HEK293T (cell line): ENCODE results near the gene DUS3L.

Experiments used
- CTCF ChIA-PET: fragments of 350-600 bp; formaldehyde crosslinking; extraction: SDS; loops from one replicate; lab custom pipeline; 2021; ENCODE audit warnings: antibody characterized with exemption, inconsistent platforms; lab: Yijun Ruan, JAX
- POLR2A ChIA-PET: fragments of 350-600 bp; formaldehyde crosslinking; extraction: SDS; loops from one replicate; lab custom pipeline; 2020; ENCODE audit warnings: antibody characterized with exemption, inconsistent platforms; lab: Yijun Ruan, JAX
- DNase-seq: peaks from one replicate; pipeline ENCODE4 v3.0.0; 2012; ENCODE audit warnings: mixed read lengths; ENCODE audit errors: extremely low spot score
- ARNT ChIP-seq: fragments of 450-650 bp; IDR thresholded peaks from 2 replicates; pipeline ENCODE4 v1.6.1; 2017; ENCODE audit warnings: mild to moderate bottlenecking
- BHLHE40 ChIP-seq: fragments of 450-650 bp; IDR thresholded peaks from 2 replicates; pipeline ENCODE4 v1.6.1; 2016; ENCODE audit warnings: mild to moderate bottlenecking, moderate library complexity, borderline replicate concordance
- CTBP1 ChIP-seq: fragments of 450-650 bp; IDR thresholded peaks from 2 replicates; pipeline ENCODE4 v1.6.1; 2016; ENCODE audit warnings: borderline replicate concordance
- ELF4 ChIP-seq: fragments of 450-650 bp; IDR thresholded peaks from 2 replicates; pipeline ENCODE4 v1.6.1; 2017; ENCODE audit warnings: antibody characterized with exemption
- FOXA1 ChIP-seq: fragments of 450-650 bp; IDR thresholded peaks from 2 replicates; pipeline ENCODE4 v1.6.1; 2016; ENCODE audit warnings: mild to moderate bottlenecking
- FOXK2 ChIP-seq: fragments of 450-650 bp; IDR thresholded peaks from 2 replicates; pipeline ENCODE4 v1.6.1; 2016; ENCODE audit warnings: mild to moderate bottlenecking
- FOXM1 ChIP-seq: fragments of 450-650 bp; IDR thresholded peaks from 2 replicates; pipeline ENCODE4 v1.6.1; 2017; ENCODE audit warnings: mild to moderate bottlenecking, borderline replicate concordance
- HDGF ChIP-seq: fragments of 450-650 bp; IDR thresholded peaks from 2 replicates; pipeline ENCODE4 v1.6.1; 2017; ENCODE audit warnings: antibody characterized with exemption, borderline replicate concordance
- L3MBTL2 ChIP-seq: fragments of 450-650 bp; conservative IDR thresholded peaks from 2 replicates; pipeline ENCODE4 v1.6.1; 2016; ENCODE audit warnings: mild to moderate bottlenecking
- LEF1 ChIP-seq: fragments of 450-650 bp; IDR thresholded peaks from 2 replicates; pipeline ENCODE4 v1.6.1; 2017; ENCODE audit warnings: mild to moderate bottlenecking, borderline replicate concordance
- NFRKB ChIP-seq: fragments of 450-650 bp; IDR thresholded peaks from 2 replicates; pipeline ENCODE4 v1.6.1; 2016; ENCODE audit warnings: mild to moderate bottlenecking, moderate library complexity
- PKNOX1 ChIP-seq: fragments of 450-650 bp; IDR thresholded peaks from 2 replicates; pipeline ENCODE4 v1.6.1; 2016
- SP1 ChIP-seq: fragments of 450-650 bp; IDR thresholded peaks from 2 replicates; pipeline ENCODE4 v1.6.1; 2017
- SUZ12 ChIP-seq: fragments of 450-650 bp; IDR thresholded peaks from 2 replicates; pipeline ENCODE4 v1.6.1; 2016; ENCODE audit warnings: mild to moderate bottlenecking
- TARDBP ChIP-seq: fragments of 450-650 bp; IDR thresholded peaks from 2 replicates; pipeline ENCODE4 v1.6.1; 2016
- ZNF384 ChIP-seq: fragments of 450-650 bp; IDR thresholded peaks from 2 replicates; pipeline ENCODE4 v1.6.1; 2016

The DUS3L gene

GRCh38 chr19:5801796-5802619 lies 11.0 kb upstream of the DUS3L start:
- ChIA-PET CTCF (no interaction called here), POLR2A (no interaction called here)
- TF ChIP-seq NFRKB (no peak), TARDBP (no peak)
- DNase-seq: no peak

GRCh38 chr19:5800361-5801270 lies 9.7 kb upstream of the DUS3L start:
- POLR2A ChIA-PET: interaction anchor here (1.1 to 1.6 kb wide), 2 partner anchors 9 to 111 kb away, joined by 3 to 4 read pairs; partner anchors contain the start of genes DUS3L and RPL36
- CTCF ChIA-PET: no interaction called here
- no peak for DNase-seq
- TF ChIP-seq LEF1 (no peak), ELF4 (no peak), L3MBTL2 (no peak), ARNT (no peak)

GRCh38 chr19:5799247-5800241 lies 8.6 kb upstream of the DUS3L start:
- TF ChIP-seq FOXM1 (no peak), TARDBP (no peak), SP1 (no peak), HDGF (no peak), BHLHE40 (no peak), CTBP1 (no peak), FOXK2 (no peak), SUZ12 (no peak), ARNT (no peak), NFRKB (no peak), PKNOX1 (no peak), L3MBTL2 (no peak), FOXA1 (no peak), LEF1 (no peak), ELF4 (no peak), ZNF384 (no peak)
- ChIA-PET POLR2A (interaction anchor here (1.1 to 1.6 kb wide), 2 partner anchors 8 to 110 kb away, joined by 3 to 4 read pairs; partner anchors contain the start of genes DUS3L and RPL36), CTCF (interaction anchor here (0.5 kb wide), 1 partner anchor 990 kb away, joined by 4 read pairs; no protein-coding TSS in a partner anchor)

GRCh38 chr19:5798244-5798643 lies 7.3 kb upstream of the DUS3L start:
- no peak for TF ChIP-seq FOXA1
- TF ChIP-seq FOXK2: no peak
- no peak for TF ChIP-seq TARDBP
- CTCF ChIA-PET: no interaction called here
- POLR2A ChIA-PET: no interaction called here
- no peak for DNase-seq

More at GRCh38 chr19:5799247-5800241, 8.6 kb upstream of the DUS3L start:
- no peak for DNase-seq

- no peak for TF ChIP-seq ARNT
- no peak for TF ChIP-seq HDGF
- no peak for TF ChIP-seq FOXK2
- TF ChIP-seq ZNF384: no peak
- TF ChIP-seq ELF4: no peak
- no peak for TF ChIP-seq TARDBP
- no peak for TF ChIP-seq PKNOX1
- DNase-seq: no peak
- POLR2A ChIA-PET: no interaction called here
- CTCF ChIA-PET: interaction anchor here (0.7 to 2.4 kb wide), 2 partner anchors 9 to 133 kb away, joined by 3 to 17 read pairs; no protein-coding TSS in a partner anchor
Measured at GRCh38 chr19:5795382-5795919, 4.5 kb upstream of the DUS3L start.

- POLR2A ChIA-PET: interaction anchor here (0.9 kb wide), 1 partner anchor 73 kb away, joined by 3 read pairs; the partner anchor contains the start of gene CATSPERD
Measured at GRCh38 chr19:5793188-5793587, 2.2 kb upstream of the DUS3L start.

More at GRCh38 chr19:5793188-5793587, 2.2 kb upstream of the DUS3L start:
- CTCF ChIA-PET: interaction anchor here (0.7 to 2.4 kb wide), 4 partner anchors 11 to 580 kb away, joined by 3 to 17 read pairs (median 4); partner anchors contain the start of gene RPL36
- DNase-seq: no peak
- TF ChIP-seq PKNOX1: no peak
- TF ChIP-seq TARDBP: no peak
- TF ChIP-seq FOXK2: no peak
- TF ChIP-seq ARNT: no peak
- no peak for TF ChIP-seq BHLHE40
- no peak for TF ChIP-seq LEF1
- TF ChIP-seq ELF4: no peak
- TF ChIP-seq SUZ12: no peak
- TF ChIP-seq FOXA1: no peak
- TF ChIP-seq NFRKB: no peak
- TF ChIP-seq ZNF384: no peak
- no peak for TF ChIP-seq HDGF
- no peak for TF ChIP-seq L3MBTL2
- no peak for TF ChIP-seq CTBP1
- TF ChIP-seq SP1: no peak
- TF ChIP-seq FOXM1: no peak
